Measurements from ENCODE around the gene BSDC1.
"Not testable (repeated sequence)": the region's sequence is repeated elsewhere in the genome, so short reads cannot be mapped to it uniquely, and the experiment has no call there.

The BSDC1 gene, protein sequence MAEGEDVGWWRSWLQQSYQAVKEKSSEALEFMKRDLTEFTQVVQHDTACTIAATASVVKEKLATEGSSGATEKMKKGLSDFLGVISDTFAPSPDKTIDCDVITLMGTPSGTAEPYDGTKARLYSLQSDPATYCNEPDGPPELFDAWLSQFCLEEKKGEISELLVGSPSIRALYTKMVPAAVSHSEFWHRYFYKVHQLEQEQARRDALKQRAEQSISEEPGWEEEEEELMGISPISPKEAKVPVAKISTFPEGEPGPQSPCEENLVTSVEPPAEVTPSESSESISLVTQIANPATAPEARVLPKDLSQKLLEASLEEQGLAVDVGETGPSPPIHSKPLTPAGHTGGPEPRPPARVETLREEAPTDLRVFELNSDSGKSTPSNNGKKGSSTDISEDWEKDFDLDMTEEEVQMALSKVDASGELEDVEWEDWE

DNA sequence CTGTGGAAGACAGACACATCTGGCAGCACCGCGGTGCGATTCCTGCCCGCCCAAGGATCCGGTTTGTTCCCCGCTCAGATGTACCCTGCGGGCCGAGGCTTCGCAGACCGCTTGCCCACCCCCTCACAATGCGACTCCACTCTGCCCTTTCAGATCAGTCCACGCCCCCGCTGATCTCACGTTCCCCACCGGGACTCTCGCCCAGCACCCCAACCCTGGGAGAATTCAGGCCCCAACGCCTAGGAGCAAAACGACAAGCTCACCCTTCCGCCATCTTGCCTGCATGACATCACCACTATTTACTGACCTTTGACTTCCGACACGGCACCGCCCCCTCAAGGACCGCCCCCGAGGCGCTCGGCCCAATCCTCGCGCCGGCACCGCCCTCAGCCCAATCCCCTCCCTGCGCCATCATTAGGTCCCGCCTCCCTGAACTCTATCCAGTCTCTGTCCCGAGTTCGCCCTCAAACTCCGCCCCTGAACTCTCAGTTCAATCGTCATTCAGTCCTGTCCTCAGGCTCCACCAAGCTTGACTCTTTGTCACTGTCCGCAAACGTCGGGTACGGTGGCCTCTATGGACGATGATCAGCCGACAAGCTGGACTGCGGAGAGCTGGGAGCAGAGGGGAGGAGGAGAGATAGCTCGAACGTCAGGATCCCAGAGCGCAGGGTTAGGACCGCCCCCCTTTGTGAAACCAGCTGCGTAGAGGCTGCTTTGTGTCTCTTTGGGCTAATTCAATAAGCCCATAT is at the start of gene BSDC1:
BSDC1 (minus strand) TSS at position 301 of the 749 bp plus-strand sequence; CDS start at position 274, 27 bp downstream.
- peak; percentile 99 for DNase-seq

DNA sequence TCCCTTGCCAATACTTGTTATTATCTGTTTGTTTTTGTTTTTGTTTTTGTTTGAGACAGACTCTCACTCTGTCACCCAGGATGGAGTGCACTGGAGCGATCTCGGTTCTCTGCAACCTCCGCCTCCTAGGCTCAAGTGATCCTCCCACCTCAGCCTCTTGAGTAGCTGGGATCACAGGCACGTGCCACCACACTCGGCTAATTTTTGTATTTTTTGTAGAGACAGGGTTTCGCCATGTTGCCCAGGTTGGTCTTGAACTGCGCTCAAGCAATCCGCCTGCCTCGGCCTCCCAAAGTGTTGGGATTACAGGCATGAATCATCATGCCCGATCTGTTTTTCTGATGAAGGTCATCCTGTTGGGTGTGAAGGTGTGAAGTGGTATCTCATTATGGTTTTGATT is 47.2 kb upstream of the BSDC1 start:
- DNase-seq: not testable (repeated sequence)

DNA sequence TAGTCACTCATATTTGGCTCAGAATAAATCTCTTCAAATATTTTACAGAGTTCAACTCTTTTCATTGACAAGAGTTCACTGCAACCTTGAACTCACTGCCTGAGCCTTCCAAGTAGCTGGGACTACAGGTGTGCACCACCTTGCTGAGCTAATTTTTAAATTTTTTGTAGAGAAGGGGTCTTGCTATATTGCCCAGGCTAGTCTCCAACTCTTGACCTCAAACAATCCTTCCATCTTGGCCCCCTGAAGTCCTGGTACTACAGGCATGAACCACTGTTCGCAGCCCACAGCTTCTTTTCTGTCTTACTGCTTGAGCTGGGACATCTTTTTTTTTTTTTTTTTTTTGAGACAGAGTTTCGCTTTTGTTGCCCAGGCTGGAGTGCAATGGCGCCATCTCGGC is 44.5 kb upstream of the BSDC1 start:
- DNase-seq: not testable (repeated sequence)

DNA sequence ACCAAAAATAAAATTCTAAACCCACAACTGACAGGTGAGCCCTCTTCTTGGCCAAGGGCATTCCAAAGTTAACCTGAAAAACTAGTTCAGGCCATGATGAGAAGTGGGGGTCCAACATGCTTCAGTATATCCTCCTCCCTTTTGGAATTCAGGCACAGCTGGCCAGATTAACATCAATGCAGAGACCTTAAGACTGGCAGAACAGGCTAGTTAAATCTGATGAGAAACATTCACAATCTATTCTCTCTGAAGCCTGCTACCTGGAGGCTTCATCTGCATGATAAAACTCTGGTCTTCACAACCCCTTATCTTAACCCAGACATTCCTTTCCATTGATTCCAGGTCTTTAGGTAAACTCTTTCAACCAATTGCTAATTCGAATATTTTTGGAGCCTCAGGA is 43.9 kb upstream of the BSDC1 start:
- DNase-seq: no peak

DNA sequence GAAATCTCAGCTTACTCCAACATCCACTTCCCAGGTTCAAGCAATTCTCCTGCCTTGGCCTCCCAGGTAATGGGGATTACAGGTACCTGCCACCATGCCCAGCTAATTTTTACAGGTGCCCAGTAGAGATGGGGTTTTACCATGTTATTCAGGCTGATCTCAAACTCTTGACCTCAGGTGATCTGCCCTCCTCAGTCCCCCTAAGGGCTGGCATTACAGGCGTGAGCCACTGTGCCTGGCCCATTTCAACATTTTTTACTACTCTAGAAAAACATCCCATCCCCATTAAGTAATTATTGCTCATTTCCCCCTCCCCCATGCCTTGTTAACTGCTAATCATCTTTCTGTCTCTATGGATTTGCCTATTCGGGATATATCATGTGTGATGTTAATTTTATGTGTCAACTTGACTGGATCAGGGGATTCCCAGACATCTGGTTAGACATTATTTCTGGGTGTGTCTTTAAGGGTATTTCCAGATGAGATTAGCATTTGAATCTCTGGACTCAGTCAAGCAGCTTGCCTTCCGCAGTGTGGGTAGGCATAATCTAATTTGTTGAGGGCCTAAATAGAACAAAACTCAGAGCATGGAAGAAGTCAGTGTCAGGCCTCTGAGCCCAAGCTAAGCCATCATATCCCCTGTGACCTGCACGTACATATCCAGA is 37.6 kb upstream of the BSDC1 start:
- DNase-seq: no peak

DNA sequence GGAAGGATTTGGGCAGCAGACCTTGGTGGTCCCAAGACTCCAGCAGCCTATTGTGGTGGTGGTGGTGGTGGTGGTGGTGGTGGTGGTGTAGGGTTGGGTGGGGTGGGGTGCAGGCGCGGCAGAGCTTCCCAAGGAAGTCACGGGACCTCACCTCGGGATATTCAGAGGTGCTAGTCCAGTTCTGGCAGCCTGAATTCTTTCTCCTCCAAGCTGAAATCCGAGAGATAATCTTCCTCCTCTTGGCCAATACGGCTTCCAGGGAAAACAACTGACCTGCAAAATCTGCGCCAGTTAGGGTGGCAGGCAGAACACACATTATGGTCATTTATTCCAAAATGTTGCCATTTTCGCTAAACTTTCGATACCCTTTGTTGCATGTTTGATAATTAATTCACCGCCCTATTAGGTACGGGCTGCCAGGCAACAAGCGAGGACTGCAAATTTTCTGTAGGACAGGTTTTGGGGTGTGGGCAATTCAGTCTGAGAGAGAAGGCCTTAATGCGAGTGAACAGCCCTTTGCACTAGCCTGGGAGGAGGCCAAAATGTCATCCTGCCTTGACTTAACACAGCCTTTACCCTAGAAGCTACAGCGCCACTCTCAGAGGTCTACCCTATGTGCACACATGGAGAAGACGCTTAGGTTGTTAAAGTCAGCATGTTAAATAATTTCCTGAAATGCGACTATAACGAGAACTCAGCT is 33.2 kb upstream of the BSDC1 start:
- DNase-seq: no peak

DNA sequence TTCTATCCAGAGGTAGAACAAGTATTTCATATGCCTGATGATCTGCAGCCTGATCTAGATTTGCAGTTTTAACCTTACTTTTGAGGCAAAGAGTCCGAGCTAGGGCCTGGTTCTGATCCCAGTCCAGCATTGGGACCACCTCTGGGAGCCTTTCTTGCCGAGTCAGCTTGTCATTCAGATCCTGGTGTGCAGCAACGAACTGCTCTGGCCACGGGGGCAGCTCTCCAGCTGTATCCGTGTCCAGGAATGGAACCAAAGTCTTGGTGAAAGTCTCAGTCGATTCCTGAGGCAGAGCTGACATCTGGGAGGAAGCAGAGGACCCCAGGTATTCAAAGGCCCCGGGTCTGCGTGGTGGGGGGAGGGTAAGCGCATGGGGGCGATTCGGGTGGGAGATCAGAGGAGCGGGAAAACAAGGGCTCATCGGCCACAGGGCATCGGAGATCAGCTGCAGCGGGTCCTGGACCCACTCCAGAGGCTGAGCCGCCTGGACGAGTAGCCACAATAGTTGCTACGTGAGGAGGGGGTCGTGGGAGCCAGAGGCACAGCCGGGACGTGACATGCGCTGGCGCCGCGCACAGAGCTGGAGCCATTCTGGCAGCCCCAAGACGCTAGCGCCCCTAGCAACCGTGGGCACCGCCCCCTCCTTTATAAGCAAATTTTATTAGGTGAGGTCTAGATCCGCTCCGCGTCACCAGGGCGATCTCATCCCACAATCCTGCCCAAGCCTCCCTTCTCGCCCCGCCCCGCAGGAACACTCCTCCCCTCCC is 32.4 kb upstream of the BSDC1 start:
- no peak for DNase-seq

DNA sequence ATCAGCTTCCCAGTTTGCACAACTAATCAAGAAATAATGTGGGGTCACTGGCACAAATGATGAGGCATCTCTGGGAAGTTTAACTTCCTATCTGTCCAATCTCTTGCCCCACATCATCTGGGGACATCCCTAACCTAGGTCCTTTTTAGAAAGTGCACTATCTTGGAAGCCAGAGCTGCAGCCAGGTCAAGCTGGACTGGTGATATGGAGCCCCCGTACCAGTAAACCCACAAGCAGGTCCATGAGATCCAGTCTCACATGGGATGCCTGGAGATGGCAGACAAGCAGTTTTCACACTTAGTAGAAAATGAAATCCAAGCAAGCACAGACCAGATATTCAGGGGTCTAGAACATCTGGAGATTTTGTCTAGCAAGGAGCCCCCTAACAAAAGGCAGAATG is 27.5 kb upstream of the BSDC1 start:
- no peak for DNase-seq

DNA sequence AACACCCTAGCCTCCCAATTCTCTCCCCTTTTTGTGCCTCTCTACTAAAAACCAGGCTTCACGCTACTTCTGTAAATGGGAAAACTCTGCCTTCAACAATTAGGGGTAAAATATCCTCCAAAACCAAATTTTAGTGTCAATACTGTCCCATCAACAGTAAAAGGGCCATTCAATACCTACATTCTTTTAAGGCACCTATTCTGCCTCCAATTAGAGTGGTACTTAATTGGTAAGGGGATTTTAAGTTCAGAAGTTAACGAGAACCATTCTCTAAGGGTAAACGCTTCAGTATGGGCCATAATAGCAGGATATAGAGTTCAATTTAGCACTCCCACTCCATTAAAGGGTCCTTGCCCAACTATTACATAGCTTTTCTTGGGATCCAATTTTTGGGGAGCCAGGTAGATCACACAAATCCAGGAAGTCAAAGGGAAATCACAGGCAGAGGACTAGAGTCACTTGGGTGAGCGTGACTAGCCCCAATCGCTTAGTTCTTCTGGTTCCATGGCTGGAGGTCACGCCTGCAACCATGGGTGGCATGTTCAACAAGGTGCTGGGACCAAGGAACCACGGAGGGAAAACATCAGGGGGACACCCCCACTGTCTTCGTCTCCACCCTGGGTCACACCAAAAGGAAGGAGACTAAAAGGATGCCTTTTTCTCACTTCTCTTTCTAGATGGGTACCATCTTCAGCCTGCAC is 20.1 kb upstream of the BSDC1 start:
- no peak for DNase-seq

DNA sequence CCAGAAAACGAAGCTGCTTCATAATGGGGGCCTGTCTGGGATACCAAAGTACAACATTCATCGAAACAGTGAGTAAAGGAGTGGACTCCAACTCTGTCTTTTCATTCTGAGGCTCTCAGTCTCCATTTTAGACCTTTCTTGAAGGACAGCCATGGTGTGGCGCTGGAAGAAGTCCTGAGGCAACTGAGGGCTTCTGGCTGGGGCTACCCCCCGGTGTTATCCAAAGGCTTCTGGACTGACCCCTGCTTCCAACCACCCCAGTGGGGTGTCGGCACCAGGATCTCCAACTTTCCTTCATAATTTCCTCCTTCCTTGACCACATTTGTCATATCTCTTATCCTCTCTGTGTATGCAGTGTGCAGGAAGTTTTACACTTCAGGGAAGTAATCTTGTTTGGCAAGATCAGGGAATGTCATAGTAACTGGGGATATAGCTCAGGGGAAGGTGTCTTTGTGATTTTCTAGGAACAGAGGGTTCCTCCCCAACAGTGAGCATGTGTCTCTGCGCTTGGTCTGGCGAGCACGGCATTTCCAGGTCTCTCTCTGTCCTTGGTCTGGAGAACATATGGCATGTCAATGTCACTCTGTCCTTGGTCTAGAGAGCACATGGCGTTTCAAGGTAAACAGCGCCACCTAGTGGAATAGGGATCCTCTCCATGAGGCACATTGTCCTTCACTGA is 19.4 kb upstream of the BSDC1 start:
- DNase-seq: peak; percentile 12 to 22

DNA sequence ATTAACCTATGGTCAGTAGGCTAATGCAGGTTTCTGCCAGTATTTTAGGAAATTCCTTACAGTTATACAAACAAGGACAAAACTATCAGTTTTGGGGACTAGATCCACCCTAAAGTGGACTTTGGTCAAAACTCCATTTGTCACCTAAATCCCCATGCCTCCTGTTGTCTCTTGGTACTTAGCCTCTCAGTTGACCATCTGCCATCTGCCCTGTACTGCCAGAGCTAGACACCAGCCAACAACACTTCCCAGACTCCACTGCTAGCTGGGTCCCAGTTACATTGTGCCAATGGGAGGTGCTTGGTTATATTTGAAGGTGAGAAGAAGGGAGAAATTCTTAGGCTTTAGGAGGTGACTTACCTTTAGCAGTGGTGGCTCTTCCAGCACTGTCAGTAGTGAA is 17.0 kb upstream of the BSDC1 start:
- no peak for DNase-seq

DNA sequence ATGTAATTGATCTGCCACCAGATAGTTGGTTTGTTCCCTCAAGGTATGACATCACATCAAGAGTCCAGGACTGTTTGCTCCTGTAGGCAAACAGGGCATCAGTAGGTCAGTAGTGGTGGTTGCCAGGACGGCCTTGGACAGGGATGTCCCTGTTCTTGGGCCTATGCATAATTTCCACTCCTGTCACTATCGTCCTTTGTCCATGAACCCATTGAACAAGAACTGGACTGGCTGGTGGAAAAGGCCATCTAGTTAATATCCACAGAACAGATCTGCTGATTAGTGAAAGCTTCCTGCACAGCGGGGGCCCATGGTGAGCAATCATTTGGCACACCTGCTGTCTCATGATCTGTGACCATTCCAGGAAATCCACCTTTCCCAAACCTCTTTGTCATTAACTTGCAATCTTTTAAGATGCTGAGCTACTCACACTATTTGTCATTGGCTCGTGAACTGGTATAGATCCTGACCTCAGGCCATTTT is 12.4 kb upstream of the BSDC1 start:
- no peak for DNase-seq

DNA sequence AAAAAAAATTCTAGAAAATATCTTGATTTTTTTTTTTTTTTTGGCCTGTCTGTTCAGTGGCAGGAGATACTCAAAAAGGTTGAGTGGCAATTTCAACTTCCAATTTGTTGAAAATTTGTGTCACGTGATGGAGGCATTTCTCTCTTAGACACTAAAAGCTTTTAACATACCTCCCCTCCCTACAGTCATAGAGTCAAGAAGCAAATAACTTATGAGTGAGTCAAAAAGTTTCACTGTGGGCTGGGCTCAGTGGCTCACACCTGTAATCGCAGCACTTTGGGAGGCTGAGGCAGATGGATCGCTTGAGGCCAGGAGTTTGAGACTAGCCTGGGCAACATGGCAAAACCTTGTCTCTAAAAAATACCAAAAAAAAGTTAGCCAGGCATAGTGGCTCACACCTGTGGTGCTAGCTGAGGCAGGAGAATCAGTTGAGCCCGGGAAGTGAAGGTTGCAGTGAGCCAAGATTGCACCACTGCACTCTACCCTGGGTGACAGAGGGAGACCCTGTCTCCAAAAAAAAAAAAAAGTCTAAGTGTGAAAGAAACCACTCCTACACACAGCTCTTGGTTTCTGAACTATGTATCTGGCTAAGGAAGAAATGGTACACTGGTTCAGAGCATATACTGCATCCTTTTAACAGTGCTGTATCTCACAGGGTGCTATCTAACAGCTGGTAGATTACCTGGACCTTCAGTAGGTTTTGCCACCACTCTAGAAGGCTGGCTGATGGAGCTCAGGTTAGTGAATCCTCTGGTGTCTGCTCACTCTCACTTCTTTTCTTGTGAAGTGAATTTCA is 11.6 kb upstream of the BSDC1 start:
- DNase-seq: no peak

DNA sequence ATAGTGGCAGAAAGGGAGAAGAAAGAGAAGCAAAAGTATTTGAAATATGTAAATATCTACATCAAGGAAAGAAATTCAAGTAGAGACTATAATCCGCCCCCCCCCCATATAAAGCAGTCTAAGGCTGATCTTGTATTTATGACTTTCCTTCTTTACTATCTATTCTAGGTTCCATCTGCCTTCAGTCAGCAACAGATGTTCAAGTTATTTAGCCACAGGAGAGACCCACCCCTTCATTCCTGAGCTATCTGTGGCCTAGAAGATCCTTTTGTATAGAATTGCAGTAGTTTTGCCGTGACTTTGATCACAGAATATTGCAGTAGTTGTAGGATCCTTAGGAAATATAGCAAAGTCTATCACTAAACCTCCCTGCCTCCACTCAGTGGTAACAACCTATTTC is 10.7 kb upstream of the BSDC1 start:
- no peak for DNase-seq

DNA sequence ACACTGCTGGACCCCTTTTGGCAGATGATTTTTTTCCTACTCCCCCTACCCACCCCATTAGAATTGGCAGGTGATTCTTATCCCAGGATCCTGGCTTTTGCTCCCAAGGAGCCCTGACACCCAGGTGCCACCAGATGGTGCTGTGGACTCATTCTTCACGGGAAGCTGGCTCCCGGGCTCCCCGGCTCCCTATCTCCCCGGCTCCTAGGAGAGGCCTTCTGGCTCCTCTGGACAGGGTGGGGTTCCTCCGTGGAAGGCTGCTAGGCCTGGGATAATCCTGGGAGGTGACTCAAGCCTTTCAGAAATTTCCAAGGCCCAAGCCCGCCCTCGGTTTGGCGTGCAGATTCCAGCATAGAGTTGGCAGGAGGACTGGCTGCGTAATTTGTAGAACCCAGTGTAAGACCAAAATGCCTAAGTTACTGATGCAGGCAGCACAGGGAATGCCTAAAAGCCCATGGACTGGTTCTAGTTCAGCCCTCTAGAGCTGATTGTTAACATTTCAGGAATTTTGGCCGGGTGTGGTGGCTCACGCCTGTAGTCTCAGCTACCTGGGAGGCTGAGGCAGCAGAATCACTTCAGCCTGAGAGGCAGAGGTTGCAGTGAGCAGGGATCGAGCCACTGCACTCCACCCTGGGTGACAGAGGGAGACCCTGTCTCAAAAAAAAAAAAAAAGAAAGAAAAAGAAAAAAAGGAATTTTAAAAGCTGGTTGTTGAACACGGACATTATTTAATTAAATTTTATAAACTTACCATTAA is 6.8 kb upstream of the BSDC1 start:
- DNase-seq: peak; percentile 62 to 63

DNA sequence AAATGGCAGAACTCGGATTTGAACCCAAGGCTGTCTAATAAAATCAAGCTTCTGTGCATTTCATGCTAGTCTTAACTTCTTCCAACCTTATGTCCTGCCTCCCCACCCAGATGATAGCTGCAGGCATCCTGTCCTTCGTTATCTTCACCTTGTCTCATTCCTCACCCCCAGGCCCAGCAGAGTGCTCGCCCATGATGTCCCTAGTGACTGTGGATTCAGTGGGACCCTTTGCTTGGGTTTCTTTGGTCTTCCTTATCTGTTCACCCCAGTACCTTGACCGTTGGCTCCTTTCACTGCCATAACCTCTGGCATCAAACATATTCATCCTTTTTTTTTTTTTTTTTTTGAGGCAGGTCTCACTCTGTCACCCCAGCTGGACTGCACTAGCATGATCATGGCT is 5.6 kb upstream of the BSDC1 start:
- no peak for DNase-seq

DNA sequence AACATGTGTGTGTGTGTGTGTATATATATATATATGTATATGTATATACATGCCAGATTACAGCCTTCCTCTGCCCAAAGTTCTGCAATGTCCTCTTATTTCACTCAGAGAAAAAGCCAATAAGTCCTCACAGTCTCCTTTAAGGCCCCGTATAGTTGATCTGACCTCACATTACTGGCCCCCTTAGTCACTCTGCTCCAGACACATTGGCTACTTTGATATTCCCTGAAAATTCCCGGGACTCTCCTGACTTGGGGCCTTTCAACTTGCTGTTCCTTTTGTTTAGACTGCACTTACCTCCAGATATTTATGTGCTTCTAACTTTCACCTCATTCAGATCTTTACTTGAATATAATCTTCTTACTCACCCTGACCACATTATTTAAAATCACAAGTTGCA is 4.2 kb upstream of the BSDC1 start:
- DNase-seq: no peak

DNA sequence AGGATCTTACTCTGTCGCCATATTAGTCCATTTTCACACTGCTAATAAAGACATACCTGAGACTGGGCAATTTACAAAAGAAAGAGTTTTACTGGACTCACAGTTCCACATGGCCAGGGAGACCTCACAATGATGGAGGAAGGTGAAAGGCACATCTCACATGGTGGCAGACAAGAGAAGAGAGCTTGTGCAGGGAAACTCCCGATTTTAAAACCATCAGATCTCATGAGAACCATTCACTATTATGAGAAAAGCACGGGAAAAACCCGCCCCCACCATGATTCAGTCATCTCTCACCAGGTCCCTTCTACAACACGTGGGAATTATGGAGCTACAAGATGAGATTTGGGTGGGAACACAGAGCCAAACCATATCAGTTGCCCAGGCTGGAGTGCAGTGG is 2.3 kb upstream of the BSDC1 start:
- not testable (repeated sequence) for DNase-seq

DNA sequence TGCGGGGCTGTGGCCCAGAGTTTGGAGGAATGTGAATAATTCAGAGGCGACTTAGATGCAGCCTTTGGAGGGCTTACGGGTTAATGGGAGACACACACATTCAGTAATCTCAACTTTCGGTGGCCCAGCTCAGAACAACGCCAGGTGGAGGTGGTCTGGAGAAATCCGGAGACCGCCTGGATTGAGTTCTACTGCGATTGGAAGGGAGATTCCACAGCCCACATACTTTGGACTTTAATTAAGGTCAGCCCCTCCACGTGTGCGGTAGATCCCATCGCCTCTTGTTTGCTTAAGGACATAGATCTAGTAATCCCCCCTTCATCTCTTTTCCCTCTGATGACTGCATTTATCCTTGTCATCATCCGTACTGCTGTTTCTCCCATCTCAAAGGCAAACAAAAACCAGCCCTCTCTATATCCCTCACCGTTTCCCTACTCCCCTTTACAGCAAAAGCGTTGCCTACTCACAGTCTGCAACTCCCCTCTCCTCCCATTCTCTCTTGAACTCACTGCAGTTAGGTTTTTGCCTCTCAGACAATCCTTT is 720 bp upstream of the BSDC1 start:
- DNase-seq: peak in 1 of 2 donors; percentile 10

Data from hippocampal formation (tissue), 2 donors.